Aorta (tissue), 5 donors: ENCODE measurements around the gene TRMT10C. TPM values are rescaled to one million over a fixed set of nuclear protein-coding genes. Genes with fewer than 3 reads are reported as not detected.

Source experiments
- ATAC-seq: fragments of 200-7000 bp; cut with Tn5 transposase; one replicate; pipeline ENCODE4 v1.9.1; 2022; ENCODE audit warnings: moderate library complexity; ENCODE audit not compliant: low FRiP score
- DNase-seq, 2 donors: peaks; one replicate each; pipeline ENCODE4 v3.0.0-alpha.2; 2020
- H3K27ac ChIP-seq, 2 donors: one replicate each; pipeline ENCODE4 v1.5.1; 2013; ENCODE audit warnings: low read length in 2 of 2, mild to moderate bottlenecking in 2 of 2, moderate library complexity in 2 of 2, control low read depth in 1 of 2, inconsistent platforms in 1 of 2, low read depth in 1 of 2
- H3K27me3 ChIP-seq, 2 donors: one replicate each; pipeline ENCODE4 v1.6.1; 2013; ENCODE audit warnings: control low read depth in 1 of 2, low read length in 1 of 2, mild to moderate bottlenecking in 1 of 2, moderate library complexity in 1 of 2; ENCODE audit not compliant: insufficient read depth in 2 of 2, control insufficient read depth in 1 of 2
- H3K36me3 ChIP-seq, 2 donors: one replicate each; pipeline ENCODE4 v1.6.1; 2013; ENCODE audit warnings: control low read depth in 1 of 2, low read length in 1 of 2, mild to moderate bottlenecking in 1 of 2; ENCODE audit not compliant: insufficient read depth in 2 of 2, control insufficient read depth in 1 of 2
- H3K4me1 ChIP-seq, 2 donors: one replicate each; pipeline ENCODE4 v1.6.1; 2013; ENCODE audit warnings: low read length in 2 of 2, control low read depth in 1 of 2, mild to moderate bottlenecking in 1 of 2, moderate library complexity in 1 of 2; ENCODE audit not compliant: insufficient read depth in 2 of 2, control insufficient read depth in 1 of 2
- H3K4me3 ChIP-seq, 2 donors: one replicate each; pipeline ENCODE4 v1.5.1; 2013; ENCODE audit warnings: low read length in 2 of 2, control low read depth in 1 of 2, mild to moderate bottlenecking in 1 of 2
- H3K9me3 ChIP-seq: one replicate; pipeline ENCODE4 v1.6.1; 2013; ENCODE audit warnings: mild to moderate bottlenecking, low read length; ENCODE audit not compliant: control insufficient read depth
- WGBS, 2 donors: extraction: QIAGEN DNeasy Blood & Tissue Kit; methylation state at CpG; one replicate each; pipeline ENCODE4 v1.1.7; 2013; 5-methylcytosine and 5-hydroxymethylcytosine counted together
- intact Hi-C, 2 donors: fragments of 100-400 bp; cut with DNase I; formaldehyde crosslinking; loops; one replicate each; pipeline versions ENCODE4 v1.14.2 to v1.15.0; 2022
- polyA plus RNA-seq, 2 donors: library from polyadenylated mRNA; stranded (reverse); fragments of 200-250 nt; gene quantifications; one replicate each; pipeline ENCODE4 v1.2.3, GENCODE V29; 2013
- total RNA-seq, 2 donors: library from RNA; stranded (reverse); fragmentation: NEBNext Ultra II Directional; extraction: Animal tissue kit (Norgen Biotek cat#: 25700); gene quantifications; one replicate each; pipeline ENCODE4 v1.2.1, GENCODE V29; 2021
- donor health status: healthy with polysubstance abuse.
- donor health status: Bipolar disorder and iron deficiency.
- donor health status: DM: no; HTN: no; CAD: no.
- donor health status: DM: no; HTN: no; CAD: no.
- donor health status: DM: yes; HTN: yes; CAD: no.

The TRMT10C gene
- total and polyA plus RNA-seq, 4 donors = 9.1 to 15.0 (median 13.1) TPM

GRCh38 chr3:101527441-101527840 lies 34.2 kb upstream of the TRMT10C start:
- ATAC-seq (no peak), DNase-seq (no peak)
- no peaks in the 10 kb centered on the region for H3K27me3 ChIP-seq
- no peaks in the 10 kb centered on the region for H3K4me1 ChIP-seq
- WGBS, 2 donors = 83% methylated on average over 4 of the region's 4 CpGs
- H3K4me3 ChIP-seq = no peak overlapping the region
- peaks cover 2% of the 10 kb centered on the region for H3K9me3 ChIP-seq
- H3K27ac ChIP-seq = no peak overlapping the region
- intact Hi-C loops = no loop called here
- H3K36me3 ChIP-seq = no peaks in the 10 kb centered on the region

GRCh38 chr3:101527906-101528305 lies 33.8 kb upstream of the TRMT10C start:
- intact Hi-C loops = no loop called here
- H3K9me3 ChIP-seq = peaks cover 2% of the 10 kb centered on the region
- WGBS, 2 donors = 0 to 25% methylated on average over 1 of the region's 1 CpG
- H3K36me3 ChIP-seq = no peaks in the 10 kb centered on the region
- peaks cover 0 to under 1% of the 10 kb centered on the region in 2 donors for H3K4me1 ChIP-seq
- ATAC-seq = no peak
- DNase-seq = no peak
- H3K27me3 ChIP-seq = no peaks in the 10 kb centered on the region
- no peak overlapping the region for H3K4me3 ChIP-seq
- no peak overlapping the region for H3K27ac ChIP-seq

- 89 to 92% methylated on average over 4 of the region's 4 CpGs for WGBS, 2 donors
- H3K4me1 ChIP-seq = peaks cover 0 to 11% of the 10 kb centered on the region in 2 donors
- no peak for ATAC-seq
- no peaks in the 10 kb centered on the region for H3K27me3 ChIP-seq
- intact Hi-C loops = no loop called here
- no peak for DNase-seq
- H3K4me3 ChIP-seq = no peak overlapping the region
- H3K27ac ChIP-seq = no peak overlapping the region
- peaks cover 2% of the 10 kb centered on the region for H3K9me3 ChIP-seq
- H3K36me3 ChIP-seq = no peaks in the 10 kb centered on the region
These were observed 31.6 kb upstream of the TRMT10C start for GRCh38 chr3:101529816-101530685.

GRCh38 chr3:101530686-101531047 lies 31.0 kb upstream of the TRMT10C start:
- Histone ChIP-seq H3K36me3 (no peaks in the 10 kb centered on the region), H3K9me3 (peaks cover under 1% of the 10 kb centered on the region), H3K27me3 (no peaks in the 10 kb centered on the region), H3K4me3 (no peak overlapping the region), H3K27ac (no peak overlapping the region), H3K4me1 (peaks cover 0 to 11% of the 10 kb centered on the region in 2 donors)
- ATAC-seq = no peak
- intact Hi-C loops = no loop called here
- WGBS, 2 donors = 82 to 83% methylated on average over 2 of the region's 2 CpGs
- no peak for DNase-seq

- ATAC-seq (no peak), DNase-seq (no peak)
- 49 to 66% methylated on average over 2 of the region's 2 CpGs for WGBS, 2 donors
- H3K9me3 ChIP-seq = no peaks in the 10 kb centered on the region
- H3K36me3 ChIP-seq = no peaks in the 10 kb centered on the region
- intact Hi-C loops = no loop called here
- peaks cover 0 to 11% of the 10 kb centered on the region in 2 donors for H3K4me1 ChIP-seq
- no peaks in the 10 kb centered on the region for H3K27me3 ChIP-seq
- H3K27ac ChIP-seq = no peak overlapping the region
- no peak overlapping the region for H3K4me3 ChIP-seq
These were observed 30.1 kb upstream of the TRMT10C start for GRCh38 chr3:101531473-101532086.

- Histone ChIP-seq H3K27ac (peak overlapping the region; percentile 3 to 28), H3K4me3 (no peak overlapping the region), H3K36me3 (no peaks in the 10 kb centered on the region), H3K9me3 (no peaks in the 10 kb centered on the region), H3K27me3 (no peaks in the 10 kb centered on the region), H3K4me1 (peaks cover 0 to 11% of the 10 kb centered on the region in 2 donors)
- ATAC-seq (no peak), DNase-seq (no peak)
- intact Hi-C loops = no loop called here
- WGBS, 2 donors = 27% methylated on average over 9 of the region's 9 CpGs
These were observed 28.7 kb upstream of the TRMT10C start for GRCh38 chr3:101532783-101533602.

- Histone ChIP-seq H3K36me3 (no peaks in the 10 kb centered on the region), H3K4me3 (no peak overlapping the region), H3K27ac (peak overlapping the region in 1 of 2 donors; percentile 86), H3K27me3 (no peaks in the 10 kb centered on the region), H3K4me1 (peaks cover 0 to 11% of the 10 kb centered on the region in 2 donors), H3K9me3 (no peaks in the 10 kb centered on the region)
- ATAC-seq = no peak
- intact Hi-C loops = no loop called here
- DNase-seq = no peak
- 0 to 5% methylated on average over 1 of the region's 1 CpG for WGBS, 2 donors
These were observed 28.1 kb upstream of the TRMT10C start for GRCh38 chr3:101533603-101533968.

GRCh38 chr3:101535221-101535620 lies 26.4 kb upstream of the TRMT10C start:
- Histone ChIP-seq H3K27ac (no peak overlapping the region), H3K9me3 (no peaks in the 10 kb centered on the region), H3K4me3 (no peak overlapping the region), H3K36me3 (no peaks in the 10 kb centered on the region), H3K4me1 (peaks cover 0 to 11% of the 10 kb centered on the region in 2 donors), H3K27me3 (no peaks in the 10 kb centered on the region)
- no peak for DNase-seq
- intact Hi-C loops = no loop called here
- ATAC-seq = no peak
- 74 to 87% methylated on average over 5 of the region's 5 CpGs for WGBS, 2 donors
